GM23338 (cell line): ENCODE measurements around the gene NRP1. TPM values are rescaled to one million over a fixed set of nuclear protein-coding genes. Genes with fewer than 3 reads are reported as not detected.

ENCODE experiments used
- ATAC-seq: fragments of 200-7000 bp; cut with Tn5 transposase; 3 replicates; pipeline ENCODE4 v1.9.1; 2020
- DNase-seq: peaks from one replicate; pipeline ENCODE4 v3.0.0-alpha.2; 2015; ENCODE audit warnings: low spot score
- H2AFZ ChIP-seq: fragments of 200-600 bp; sonication (generic); 2 replicates; pipeline ENCODE4 v1.8.0; 2016; ENCODE audit warnings: antibody characterized with exemption, mild to moderate bottlenecking, moderate library complexity
- H3F3A ChIP-seq: fragments of 200-600 bp; sonication (generic); replicated peaks from 2 replicates; pipeline ENCODE4 v1.8.0; 2017; ENCODE audit warnings: antibody characterized with exemption, mixed run types, low read depth
- H3K27ac ChIP-seq: fragments of 200-600 bp; sonication (generic); 2 replicates; pipeline ENCODE4 v1.6.1; 2016; ENCODE audit warnings: low read depth
- H3K27me3 ChIP-seq: fragments of 200-600 bp; sonication (generic); 2 replicates; pipeline ENCODE4 v1.8.0; 2016; ENCODE audit warnings: mild to moderate bottlenecking, mixed run types, moderate library complexity; ENCODE audit not compliant: insufficient read depth
- H3K36me3 ChIP-seq: fragments of 200-600 bp; sonication (generic); 2 replicates; pipeline ENCODE4 v1.8.0; 2016; ENCODE audit warnings: mild to moderate bottlenecking; ENCODE audit not compliant: insufficient read depth
- H3K4me1 ChIP-seq: fragments of 200-600 bp; sonication (generic); 2 replicates; pipeline ENCODE4 v1.8.0; 2016; ENCODE audit warnings: mild to moderate bottlenecking, moderate library complexity; ENCODE audit not compliant: insufficient read depth
- H3K4me2 ChIP-seq: fragments of 200-600 bp; sonication (generic); 2 replicates; pipeline ENCODE4 v1.7.1; 2017; ENCODE audit warnings: mixed run types
- H3K4me3 ChIP-seq: fragments of 200-600 bp; sonication (generic); 2 replicates; pipeline ENCODE4 v1.6.1; 2016; ENCODE audit warnings: mixed run types
- H3K79me2 ChIP-seq: fragments of 200-600 bp; sonication (generic); replicated peaks from 2 replicates; pipeline ENCODE4 v1.8.0; 2017; ENCODE audit warnings: mild to moderate bottlenecking; ENCODE audit not compliant: insufficient read depth
- H3K9me2 ChIP-seq: fragments of 200-600 bp; sonication (generic); 2 replicates; pipeline ENCODE4 v1.8.0; 2017; ENCODE audit not compliant: insufficient read depth
- H4K20me1 ChIP-seq: fragments of 200-600 bp; sonication (generic); replicated peaks from 2 replicates; pipeline ENCODE4 v1.8.0; 2017; ENCODE audit warnings: mild to moderate bottlenecking; ENCODE audit not compliant: insufficient read depth
- H3K27ac Mint-ChIP-seq: 2 replicates; pipeline ENCODE4 v1.8.0; 2020; ENCODE audit warnings: inconsistent platforms, mild to moderate bottlenecking, moderate library complexity, mixed read lengths
- H3K27me3 Mint-ChIP-seq: 3 replicates; pipeline ENCODE4 v1.8.0; 2022; ENCODE audit warnings: low read depth, mild to moderate bottlenecking, moderate library complexity, mixed read lengths, inconsistent platforms; ENCODE audit not compliant: insufficient read depth, poor library complexity
- H3K36me3 Mint-ChIP-seq: 3 replicates; pipeline ENCODE4 v1.8.0; 2021; ENCODE audit warnings: low read depth, mild to moderate bottlenecking, inconsistent platforms, moderate library complexity, mixed read lengths
- H3K4me1 Mint-ChIP-seq: 3 replicates; pipeline ENCODE4 v1.8.0; 2020; ENCODE audit warnings: mild to moderate bottlenecking, inconsistent platforms, mixed read lengths
- H3K4me3 Mint-ChIP-seq: 3 replicates; pipeline ENCODE4 v1.8.0; 2021; ENCODE audit warnings: moderate library complexity, mild to moderate bottlenecking, inconsistent platforms, mixed read lengths
- H3K9me3 Mint-ChIP-seq: 3 replicates; pipeline ENCODE4 v1.8.0; 2020; ENCODE audit warnings: moderate library complexity, mild to moderate bottlenecking, inconsistent platforms, mixed read lengths
- CTCF ChIP-seq, 2 experiments: fragments of 200-600 bp in 1 of 2; sonication (generic) in 1 of 2; conservative IDR thresholded peaks; 2 replicates each; pipeline versions ENCODE4 v1.5.1 to v1.6.1; 2016 to 2017; ENCODE audit warnings: antibody characterized with exemption in 2 of 2, low read depth in 2 of 2, mild to moderate bottlenecking in 2 of 2, moderate library complexity in 1 of 2
- ETS1 ChIP-seq: IDR thresholded peaks from 2 replicates; pipeline ENCODE4 v1.6.1; 2016; ENCODE audit warnings: antibody characterized with exemption
- EZH2 ChIP-seq: fragments of 200-600 bp; sonication (generic); IDR thresholded peaks from one replicate; pipeline ENCODE4 v1.8.0; 2017; ENCODE audit warnings: antibody characterized with exemption, mild to moderate bottlenecking, low read depth; ENCODE audit not compliant: unreplicated experiment
- EZH2phosphoT487 ChIP-seq: fragments of 200-600 bp; sonication (generic); IDR thresholded peaks from one replicate; pipeline ENCODE4 v1.8.1; 2018; ENCODE audit warnings: antibody characterized with exemption; ENCODE audit not compliant: unreplicated experiment
- NANOG ChIP-seq: IDR thresholded peaks from 2 replicates; pipeline ENCODE4 v1.6.1; 2016; ENCODE audit warnings: antibody characterized with exemption, borderline replicate concordance
- POLR2AphosphoS5 ChIP-seq: IDR thresholded peaks from 2 replicates; pipeline ENCODE4 v1.6.1; 2016; ENCODE audit warnings: antibody characterized with exemption, low read depth
- REST ChIP-seq: IDR thresholded peaks from one replicate; pipeline ENCODE4 v1.6.1; 2018; ENCODE audit warnings: antibody characterized with exemption; ENCODE audit not compliant: unreplicated experiment
- STAT1 ChIP-seq: IDR thresholded peaks from one replicate; pipeline ENCODE4 v1.6.1; 2016; ENCODE audit warnings: antibody characterized with exemption; ENCODE audit not compliant: unreplicated experiment
- ZNF114 ChIP-seq: fragments of 250-450 bp; sonication (Bioruptor Pico); IDR thresholded peaks from 2 replicates; pipeline ENCODE4 v1.5.0; 2020; ENCODE audit warnings: mild to moderate bottlenecking, moderate library complexity
- ZNF462 ChIP-seq: fragments of 250-450 bp; sonication (Bioruptor Pico); IDR thresholded peaks from 2 replicates; pipeline ENCODE4 v1.5.0; 2020; ENCODE audit warnings: mild to moderate bottlenecking, moderate library complexity
- polyA plus RNA-seq: library from polyadenylated mRNA; unstranded; fragments of >200 nt; fragmentation: Nextera tagmentation; extraction: Ambion mirVana; gene quantifications from 2 replicates; pipeline ENCODE4 v1.2.1, GENCODE V29; 2016
- total RNA-seq: library from RNA; depleted of rRNA; stranded (reverse); fragments of >200 nt; shearing (Covaris generic); gene quantifications from 2 replicates; pipeline ENCODE4 v1.2.3, GENCODE V29; 2014

Gene NRP1
- total and polyA plus RNA-seq, 2 experiments from 2014 or later, result 2.9 to 3.5 TPM

- Histone ChIP-seq H2AFZ (no peak overlapping the region), H3K4me2 (no peak overlapping the region), H3K9me2 (peaks cover 3% of the 10 kb centered on the region; the same call in 1 of the 2 replicates), H3K4me1 (no peaks in the 10 kb centered on the region), H3K79me2 (no peaks in the 10 kb centered on the region), H3F3A (no peaks in the 10 kb centered on the region), H3K27ac (no peak overlapping the region), H3K27me3 (no peaks in the 10 kb centered on the region), H3K36me3 (no peaks in the 10 kb centered on the region), H4K20me1 (no peaks in the 10 kb centered on the region), H3K4me3 (no peak overlapping the region)
- H3K4me3 Mint-ChIP-seq, result no peak overlapping the region
- no peaks in the 10 kb centered on the region for H3K9me3 Mint-ChIP-seq
- no peaks in the 10 kb centered on the region for H3K27me3 Mint-ChIP-seq
- H3K4me1 Mint-ChIP-seq, result peaks cover 6% of the 10 kb centered on the region; the same call in 2 of the 3 replicates
- DNase-seq, result no peak
- TF ChIP-seq ETS1 (no peak), EZH2phosphoT487 (no peak), STAT1 (no peak), NANOG (no peak), REST (no peak), CTCF (conservative IDR thresholded peaks at IDR 0.05; ENCODE audit: low read depth in 2 of 2) (no peak), EZH2 (no peak), POLR2AphosphoS5 (no peak), ZNF462 (CRISPR knock-in tag) (no peak), ZNF114 (no peak)
- no peak overlapping the region for H3K27ac Mint-ChIP-seq
- no peaks in the 10 kb centered on the region for H3K36me3 Mint-ChIP-seq
- no peak for ATAC-seq
These were observed 135.9 kb downstream of the NRP1 start for GRCh38 chr10:33198610-33199009.
